HG02943 (cell line): ENCODE results near the gene ZKSCAN3.
A peak's percentile ranks its signal among the peaks of the same experiment; 100 is the strongest.
"Not testable (repeated sequence)": the region's sequence is repeated elsewhere in the genome, so short reads cannot be mapped to it uniquely, and the experiment has no call there.

ENCODE experiments used
- ATAC-seq: cut with Tn5 transposase; IDR thresholded peaks from one replicate; pipeline ENCODE4 v1.9.1; 2021; ENCODE audit warnings: mild to moderate bottlenecking, low read depth, moderate library complexity; ENCODE audit not compliant: unreplicated experiment

The ZKSCAN3 gene

DNA sequence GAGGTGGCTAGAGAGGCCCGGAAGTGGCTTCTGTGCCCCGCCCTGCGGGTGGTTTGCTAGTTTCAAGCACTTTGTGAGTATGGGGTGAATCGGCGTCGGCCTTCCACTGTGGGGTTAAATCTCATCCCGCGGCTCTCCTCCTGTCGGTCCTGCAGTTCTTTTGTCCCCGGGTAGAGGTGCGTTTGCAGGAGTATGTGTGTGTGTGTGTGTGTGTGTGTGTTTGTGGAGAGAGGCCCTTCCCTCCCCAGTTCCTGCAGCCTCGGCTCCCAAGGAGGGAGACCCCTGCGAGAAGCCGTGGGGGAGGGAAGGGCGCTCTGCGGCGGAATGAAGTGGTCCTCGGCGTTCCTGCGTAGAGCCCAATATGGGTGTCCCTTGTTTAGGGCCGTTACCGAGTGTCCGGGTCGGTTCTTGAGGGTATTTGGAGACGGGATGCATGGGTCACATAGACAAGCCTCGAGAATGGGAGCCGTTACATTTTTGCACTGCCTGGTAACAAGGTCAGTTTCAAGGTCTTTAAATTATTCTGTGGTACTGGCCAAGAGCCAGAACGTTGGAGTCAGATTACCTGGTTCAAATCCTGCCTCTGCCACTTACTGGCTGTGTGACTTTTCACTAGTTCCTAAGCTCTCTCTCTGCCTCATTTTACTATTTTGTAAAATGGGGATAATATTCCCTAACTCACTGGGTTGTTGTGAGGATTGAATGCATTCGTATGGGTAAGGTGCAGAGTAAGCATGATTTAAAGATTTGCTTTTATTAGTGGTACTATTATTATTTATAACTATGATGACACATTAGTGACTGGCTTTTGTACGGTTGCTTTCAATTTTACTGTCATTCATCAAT lies at the start of gene ZKSCAN3:
TSS of gene ZKSCAN3 (plus strand) at position 56 of the 846 bp plus-strand sequence. CDS start 9,640 bp downstream, outside the sequence.
- ATAC-seq: peak; percentile 93

DNA sequence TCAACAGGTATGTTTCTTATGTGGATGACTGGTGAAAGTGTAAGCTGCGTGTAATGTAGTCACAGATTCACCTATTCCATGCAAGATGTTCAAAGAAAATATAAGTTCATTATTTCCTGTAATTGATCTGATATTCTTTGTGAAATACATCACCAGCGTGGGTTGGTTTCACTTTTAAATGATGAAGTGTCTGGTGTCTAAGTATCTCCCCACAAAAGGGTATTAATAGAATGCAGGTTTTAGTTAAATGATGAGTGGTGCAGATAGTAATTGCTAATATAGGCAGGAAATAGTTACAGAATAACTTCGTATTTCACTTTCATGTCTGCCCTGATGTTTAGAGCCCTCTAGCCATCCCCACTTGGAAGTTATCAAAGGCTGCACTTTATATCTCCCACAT lies 46.2 kb upstream of the ZKSCAN3 start:
- ATAC-seq: no peak

DNA sequence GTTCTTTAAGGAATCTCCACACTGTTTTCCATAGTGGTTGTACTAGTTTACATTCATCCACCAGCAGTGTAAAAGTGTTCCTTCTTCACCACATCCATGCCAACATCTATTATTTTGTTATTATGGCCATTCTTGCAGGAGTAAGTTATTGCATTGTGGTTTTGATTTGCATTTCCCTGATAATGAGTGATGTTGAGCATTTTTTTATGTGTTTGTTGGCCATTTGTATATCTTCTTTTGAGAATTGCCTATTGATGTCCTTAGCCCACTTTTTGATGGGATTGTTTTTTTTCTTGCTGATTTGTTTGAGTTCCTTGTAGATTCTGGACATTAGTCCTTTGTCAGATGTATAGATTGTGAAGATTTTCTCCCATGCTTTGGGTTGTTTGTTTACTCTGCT lies 43.4 kb upstream of the ZKSCAN3 start:
- ATAC-seq: not testable (repeated sequence)

DNA sequence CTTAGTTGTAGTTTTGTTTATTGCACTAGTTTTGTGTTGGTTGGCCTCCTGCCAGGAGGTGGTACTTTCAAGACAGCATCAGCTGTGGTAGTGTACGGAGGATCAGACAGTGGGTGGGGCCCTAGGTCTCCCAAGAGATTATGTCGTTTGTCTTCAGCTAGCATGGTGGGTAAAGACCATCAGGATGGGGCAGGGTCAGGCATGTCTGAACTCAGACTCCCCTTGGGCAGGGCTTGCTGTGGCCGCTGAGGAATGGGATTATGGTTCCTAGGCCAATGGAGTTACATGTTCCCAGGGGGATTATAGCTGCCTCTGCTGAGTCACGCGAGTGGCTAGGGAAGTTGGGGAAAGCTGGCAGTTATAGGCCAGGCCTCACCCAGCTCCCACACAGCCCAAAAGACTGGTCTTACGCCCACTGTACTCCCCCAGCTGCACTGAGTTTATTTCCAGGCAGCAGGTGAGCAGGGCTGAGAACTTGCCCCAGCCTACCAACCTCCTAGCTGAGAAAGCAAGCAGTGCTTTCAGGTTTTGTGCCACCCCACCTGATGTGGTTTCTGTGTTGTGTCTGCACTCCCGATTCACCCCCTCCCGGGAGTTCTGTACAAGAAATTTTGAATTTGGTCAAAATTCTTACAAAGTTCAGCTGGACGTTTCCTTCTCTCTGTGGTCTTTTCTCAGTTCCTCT lies 38.5 kb upstream of the ZKSCAN3 start:
- no peak for ATAC-seq

DNA sequence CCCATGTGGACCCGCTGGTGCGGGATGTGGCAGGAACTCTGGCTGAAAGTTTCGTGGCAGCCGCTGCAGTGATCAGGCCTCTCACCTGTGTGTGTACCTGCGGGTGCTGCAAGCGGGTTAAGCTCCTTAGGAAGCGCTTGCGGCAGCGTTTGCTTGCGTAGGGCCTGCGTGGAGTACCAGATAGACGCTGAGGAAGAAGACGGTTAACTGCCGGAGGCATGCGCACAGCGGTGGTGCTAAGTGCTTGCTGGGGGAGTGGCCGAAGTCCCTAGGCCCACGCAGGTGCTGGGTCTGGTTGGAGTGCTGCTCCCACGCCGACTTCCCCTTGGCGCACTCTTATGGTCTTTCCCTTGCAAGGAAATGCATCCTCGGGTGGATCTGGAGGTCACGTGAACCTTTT lies 36.8 kb upstream of the ZKSCAN3 start:
- no peak for ATAC-seq

DNA sequence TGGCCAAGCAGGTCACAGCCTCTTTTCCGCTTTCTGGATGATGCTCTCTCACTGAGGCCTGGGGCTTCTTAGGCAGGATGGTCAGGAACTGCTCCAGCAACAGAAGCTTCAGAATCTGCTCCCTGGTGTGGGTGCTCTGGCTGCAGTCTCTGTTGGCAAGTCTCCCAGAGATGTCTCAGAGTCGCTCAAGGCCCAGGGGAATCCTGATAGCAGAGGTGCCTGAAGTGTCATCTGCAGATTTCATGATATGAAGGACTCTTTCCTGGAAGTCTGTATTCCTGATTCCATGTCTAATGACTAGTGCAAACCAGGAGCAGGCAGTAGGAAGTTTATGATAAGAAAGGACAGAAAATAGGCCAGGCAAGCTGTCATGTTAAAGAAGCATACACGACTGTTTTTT lies 34.1 kb upstream of the ZKSCAN3 start:
- ATAC-seq: no peak

DNA sequence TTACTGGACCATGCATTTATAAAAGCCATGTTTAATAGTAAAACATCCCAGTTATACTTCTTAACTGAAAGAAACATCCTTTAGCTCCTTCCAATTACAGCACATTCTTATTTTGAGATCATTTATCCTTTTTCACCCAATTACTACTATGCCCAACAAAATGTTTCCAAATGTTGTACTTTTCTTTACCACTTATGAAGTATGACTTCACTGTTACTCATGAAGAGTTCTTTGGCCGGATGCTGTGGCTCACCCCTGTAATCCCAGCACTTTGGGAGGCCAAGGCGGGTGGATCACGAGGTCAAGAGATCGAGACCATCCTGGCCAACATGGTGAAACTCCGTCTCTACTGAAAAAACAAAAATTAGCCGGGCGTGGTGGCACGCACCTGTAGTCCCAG lies 31.9 kb upstream of the ZKSCAN3 start:
- ATAC-seq: not testable (repeated sequence)

DNA sequence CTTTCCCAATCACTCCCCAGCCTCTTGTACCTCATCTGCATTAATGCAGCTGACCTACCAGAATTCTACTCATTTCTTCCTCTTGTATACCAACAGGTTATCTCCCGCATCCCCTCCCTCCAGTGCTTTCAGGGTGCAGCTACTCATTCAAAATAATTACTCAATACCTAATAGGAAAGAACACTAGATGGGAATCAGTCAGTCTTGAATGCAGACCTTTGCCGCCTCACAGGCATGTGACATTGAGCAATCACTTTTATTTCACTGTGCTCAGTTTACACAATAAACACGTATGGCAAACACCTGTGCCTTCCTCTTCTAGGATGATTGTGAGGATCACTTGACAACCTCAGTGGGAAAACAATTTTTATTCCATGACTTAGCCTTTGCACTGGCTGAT lies 27.1 kb upstream of the ZKSCAN3 start:
- no peak for ATAC-seq

DNA sequence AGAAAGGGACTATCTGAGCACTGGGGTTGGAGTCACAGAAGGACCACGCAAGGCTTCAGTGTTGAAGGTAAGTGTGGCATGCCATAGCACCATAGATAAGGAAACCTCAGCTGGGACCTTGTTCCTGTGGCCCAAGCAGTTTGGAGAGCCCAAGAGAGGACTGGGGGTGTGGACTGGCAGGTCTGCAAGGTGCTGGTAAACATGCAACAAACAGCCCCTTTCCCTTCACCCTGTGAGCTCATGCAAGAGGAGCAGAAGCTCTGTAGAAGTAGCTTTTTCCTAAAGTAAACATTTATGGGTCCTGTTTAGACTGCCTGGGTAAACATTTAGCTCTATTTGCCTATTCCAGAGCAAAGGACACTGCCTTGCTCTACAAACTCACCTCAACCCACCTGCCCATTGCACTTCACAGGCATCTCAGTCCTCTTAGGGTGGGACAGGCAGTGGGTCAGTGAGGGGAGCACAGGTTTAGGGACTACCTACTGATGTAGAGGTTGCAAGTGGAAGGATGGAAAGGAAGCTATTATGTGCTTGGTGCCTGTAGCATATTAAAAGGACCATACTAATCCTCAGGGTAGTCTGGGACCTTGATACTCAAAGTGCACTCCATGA lies 25.8 kb upstream of the ZKSCAN3 start:
- ATAC-seq: no peak

DNA sequence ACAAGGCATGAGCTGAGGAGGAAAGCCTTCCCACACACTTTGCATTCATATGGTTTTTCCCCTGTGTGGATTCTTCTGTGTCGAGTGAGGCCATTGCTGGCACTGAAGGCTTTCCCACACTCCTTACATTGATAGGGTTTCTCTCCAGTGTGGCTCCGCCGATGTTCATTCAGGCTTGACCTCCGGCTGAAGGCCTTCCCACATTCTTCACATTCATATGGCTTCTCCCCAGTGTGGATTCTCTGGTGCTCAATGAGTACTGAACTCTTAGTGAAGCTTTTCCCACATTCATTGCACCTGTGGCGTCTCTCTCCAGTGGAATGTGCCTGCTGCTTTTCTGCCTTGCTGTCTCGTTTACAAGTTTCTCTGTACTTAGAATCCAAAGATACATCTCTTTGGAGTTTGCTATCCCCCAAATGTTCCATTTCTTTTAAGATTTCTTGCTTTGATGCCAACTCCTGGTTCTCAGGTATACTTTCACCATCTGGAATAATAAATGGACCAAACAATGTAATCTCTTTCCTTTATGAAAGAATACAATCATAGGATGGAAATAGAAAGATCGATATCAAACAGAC lies 23.3 kb upstream of the ZKSCAN3 start:
- no peak for ATAC-seq

DNA sequence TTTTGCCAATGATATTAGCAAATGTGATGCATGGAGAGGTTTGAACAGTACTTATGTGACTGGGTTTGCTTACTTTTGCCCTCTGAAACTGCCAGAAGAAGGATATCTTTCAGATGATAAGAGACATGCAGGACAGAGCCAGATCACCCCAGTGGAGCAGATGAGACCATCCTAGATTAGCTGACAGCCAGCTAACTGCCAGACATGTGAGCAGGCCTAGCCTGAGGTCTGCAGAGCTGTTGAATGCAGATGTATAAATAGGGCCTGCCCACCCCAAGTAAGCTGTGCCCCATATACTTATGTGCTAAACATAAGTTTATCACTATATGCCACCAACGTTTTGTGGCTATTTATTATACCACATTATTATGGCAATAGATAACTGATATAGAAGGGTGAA lies 19.7 kb upstream of the ZKSCAN3 start:
- ATAC-seq: no peak

DNA sequence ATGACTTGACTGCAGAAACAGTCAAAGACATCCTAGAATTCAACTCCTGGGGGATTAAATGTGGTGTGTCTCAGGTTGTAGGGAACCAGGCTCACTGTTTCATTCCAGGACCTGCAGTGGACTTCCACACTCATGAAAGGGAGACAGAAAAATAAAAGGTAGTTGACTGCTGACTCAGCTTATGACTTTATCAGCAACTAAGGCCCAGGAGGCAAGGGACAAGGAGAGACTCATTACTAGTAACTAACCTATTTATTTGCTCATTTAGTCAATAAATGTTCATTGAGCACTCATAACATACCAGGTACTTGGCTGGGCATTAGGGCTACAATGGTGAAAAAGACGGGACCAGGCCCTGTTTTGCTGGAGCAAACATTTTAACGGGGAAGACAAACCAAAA lies 16.7 kb upstream of the ZKSCAN3 start:
- no peak for ATAC-seq

DNA sequence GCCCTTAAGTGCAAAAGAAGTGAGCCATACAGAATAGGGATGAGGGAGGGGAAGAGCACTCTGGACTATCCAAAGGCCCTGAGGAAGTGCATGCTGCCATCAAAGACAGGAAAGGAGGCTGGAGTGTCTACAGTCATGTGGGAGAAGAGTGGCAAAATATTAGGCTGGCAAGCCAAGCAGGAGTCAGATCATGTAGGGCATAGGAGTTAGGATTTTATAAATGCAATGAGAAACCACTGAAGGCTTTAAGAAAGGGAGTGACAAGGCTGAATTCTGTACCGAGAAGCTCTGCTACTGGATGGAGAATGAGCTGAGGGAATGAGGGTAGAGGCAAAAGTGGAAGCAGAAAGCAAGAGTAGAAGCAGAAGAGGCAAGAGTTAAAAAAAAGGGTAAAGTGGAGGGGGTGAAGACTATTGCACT lies 16.1 kb upstream of the ZKSCAN3 start:
- no peak for ATAC-seq

DNA sequence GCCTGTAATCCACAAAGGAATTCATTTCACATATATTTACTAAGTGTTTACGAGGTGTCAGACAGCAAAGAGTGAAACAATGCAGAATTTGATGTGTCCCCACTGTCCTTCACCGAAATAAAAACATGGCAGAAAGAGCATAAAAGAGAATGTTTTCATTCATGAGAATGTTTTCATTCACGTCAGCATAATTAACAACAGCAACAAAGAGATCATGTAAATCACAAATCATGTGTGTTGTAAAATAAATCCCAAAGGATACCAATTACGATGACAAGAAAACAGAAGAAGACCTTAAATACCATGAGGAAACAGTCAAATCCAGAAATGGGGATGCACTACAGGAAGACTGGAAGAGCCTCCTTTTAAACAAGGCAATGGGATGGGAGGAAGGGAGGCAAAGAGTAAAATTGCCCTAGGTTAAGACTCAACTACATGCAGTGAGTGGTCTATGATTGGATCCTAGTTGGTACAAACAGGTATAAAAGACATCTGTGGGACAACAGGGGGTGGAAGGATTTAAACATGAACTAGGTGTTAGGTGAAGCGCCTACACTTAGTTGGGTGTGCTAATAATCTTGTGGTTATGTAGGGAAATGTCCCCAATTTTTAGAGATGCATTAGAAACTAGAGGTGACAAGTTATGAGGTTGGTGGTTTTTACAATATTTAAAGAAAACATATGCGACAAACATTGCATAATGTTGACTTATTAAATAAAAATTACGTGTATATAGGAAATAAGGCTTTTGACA lies 15.3 kb upstream of the ZKSCAN3 start:
- ATAC-seq: no peak

DNA sequence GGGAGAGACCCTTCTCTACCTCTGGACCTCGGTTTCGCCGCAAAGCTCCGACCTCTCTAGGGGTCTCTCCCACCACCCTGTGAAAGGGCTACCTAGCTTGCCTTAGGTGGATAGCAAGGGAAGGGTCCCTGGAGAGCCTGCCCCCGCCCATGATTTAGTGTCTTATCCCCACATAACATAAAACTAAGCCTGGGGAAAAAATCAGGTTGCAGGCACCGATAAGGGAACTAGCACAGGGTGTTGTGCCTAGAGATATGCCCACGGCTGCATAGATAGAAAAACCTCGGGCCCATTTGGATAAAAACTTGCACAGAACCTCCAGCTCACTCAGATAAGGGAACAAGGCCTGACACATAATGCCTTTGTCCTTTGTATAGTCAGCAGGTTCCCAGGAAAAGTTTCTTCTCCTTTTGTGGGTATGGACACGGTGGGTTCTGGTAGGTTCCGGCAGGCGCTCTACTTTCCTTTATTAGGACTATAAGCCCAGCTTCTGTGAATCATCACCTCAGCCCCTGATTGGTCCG lies 14.6 kb upstream of the ZKSCAN3 start:
- peak; percentile 2 for ATAC-seq

DNA sequence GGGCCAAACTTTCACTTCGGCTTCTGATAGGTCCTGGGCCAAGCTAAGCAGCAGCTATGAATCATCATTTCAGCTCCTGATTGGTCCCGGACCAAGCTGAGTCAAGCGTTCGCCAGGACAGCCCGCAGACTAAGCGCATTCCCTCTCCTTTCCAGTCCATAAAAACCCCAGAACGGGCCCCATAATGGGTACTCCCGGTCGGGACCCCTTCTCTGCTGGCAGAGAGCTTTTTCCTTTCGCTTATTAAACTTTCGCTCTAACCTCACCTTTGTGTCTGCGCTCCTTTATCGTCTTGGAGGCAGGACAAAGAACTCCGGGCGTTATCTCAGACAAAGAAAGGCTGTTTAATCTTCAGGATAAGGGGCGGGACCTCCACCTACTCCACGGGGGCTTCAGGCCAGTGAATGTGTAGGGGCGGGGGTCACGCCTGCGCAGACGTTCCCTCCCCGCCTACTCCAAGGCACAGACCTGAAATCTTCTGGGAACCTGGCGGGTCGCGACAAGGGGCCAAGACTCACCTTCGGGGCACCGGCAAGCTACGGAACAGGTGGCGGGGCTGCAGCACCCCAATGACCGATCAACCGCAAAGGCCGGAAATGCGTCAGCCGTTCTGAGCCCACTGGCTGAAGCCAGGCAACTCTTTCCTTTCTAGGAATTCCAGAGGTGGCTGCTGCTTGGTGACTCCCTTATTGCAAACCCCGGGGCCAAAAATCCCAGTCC lies 14.0 kb upstream of the ZKSCAN3 start, which contains the start of gene ZSCAN31:
TSS of gene ZSCAN31 (minus strand) at position 585 of the 720 bp plus-strand sequence. CDS start 6,465 bp downstream, outside the sequence.
- ATAC-seq: peak; percentile 84

DNA sequence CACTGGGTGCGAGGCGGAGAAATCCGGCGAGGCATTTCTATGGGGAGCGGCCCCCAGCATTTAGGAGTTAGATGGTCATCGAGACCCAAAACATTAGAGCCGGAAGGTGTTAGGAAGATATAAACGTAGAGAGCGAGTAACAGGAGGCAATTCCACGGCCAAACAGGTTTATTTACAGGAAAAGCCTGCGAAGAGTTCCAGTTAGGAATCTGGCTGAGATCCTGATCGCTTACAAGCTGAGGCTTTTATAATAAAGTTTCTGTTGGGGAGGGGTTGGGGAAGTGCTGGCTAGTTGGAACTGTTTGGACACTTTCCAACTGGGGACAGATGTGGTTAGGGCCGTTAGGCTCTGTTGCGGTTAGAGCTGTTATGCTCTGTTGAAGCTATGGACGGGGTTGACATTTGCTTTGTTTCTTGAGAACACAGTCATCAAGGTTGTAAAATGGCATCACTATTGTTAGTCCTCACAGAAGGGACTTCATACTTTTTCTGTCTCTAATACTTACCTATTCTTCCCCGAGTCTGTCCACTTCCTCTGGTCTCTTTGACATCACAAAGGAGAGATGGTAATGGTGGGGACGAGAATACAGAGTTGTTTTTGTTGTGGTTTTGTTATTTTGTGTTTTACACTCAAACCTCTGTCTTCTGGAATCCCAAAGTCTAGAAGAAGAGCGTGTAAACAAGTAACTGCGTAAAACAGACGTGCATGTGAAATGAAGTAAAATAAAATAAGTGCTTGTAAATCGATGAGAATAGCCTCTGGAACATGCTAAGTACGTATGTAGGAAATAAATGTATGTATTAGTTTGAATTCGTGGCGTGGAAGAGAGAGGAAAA lies 13.2 kb upstream of the ZKSCAN3 start:
- no peak for ATAC-seq

DNA sequence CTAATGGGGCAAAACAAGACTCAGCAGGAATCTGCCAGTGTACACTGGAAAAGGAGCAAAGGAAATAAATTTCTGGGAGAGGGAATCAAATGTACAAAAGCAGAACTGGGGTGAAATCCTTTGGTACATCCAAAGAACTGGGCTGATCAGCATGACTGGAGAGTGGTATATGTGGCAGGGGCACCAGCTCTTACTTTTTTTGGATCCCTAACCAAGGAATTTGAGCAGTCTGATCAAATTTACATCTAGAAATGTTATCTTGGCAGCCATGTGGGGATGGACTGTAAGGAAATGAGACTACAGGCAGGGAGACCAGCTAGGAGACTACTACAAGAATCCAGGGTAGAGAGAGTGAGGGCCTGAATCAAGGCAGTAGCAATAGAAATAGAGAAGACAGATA lies 12.6 kb upstream of the ZKSCAN3 start:
- no peak for ATAC-seq
